Measurements from ENCODE around the gene EIF4G2.

The EIF4G2 gene

DNA sequence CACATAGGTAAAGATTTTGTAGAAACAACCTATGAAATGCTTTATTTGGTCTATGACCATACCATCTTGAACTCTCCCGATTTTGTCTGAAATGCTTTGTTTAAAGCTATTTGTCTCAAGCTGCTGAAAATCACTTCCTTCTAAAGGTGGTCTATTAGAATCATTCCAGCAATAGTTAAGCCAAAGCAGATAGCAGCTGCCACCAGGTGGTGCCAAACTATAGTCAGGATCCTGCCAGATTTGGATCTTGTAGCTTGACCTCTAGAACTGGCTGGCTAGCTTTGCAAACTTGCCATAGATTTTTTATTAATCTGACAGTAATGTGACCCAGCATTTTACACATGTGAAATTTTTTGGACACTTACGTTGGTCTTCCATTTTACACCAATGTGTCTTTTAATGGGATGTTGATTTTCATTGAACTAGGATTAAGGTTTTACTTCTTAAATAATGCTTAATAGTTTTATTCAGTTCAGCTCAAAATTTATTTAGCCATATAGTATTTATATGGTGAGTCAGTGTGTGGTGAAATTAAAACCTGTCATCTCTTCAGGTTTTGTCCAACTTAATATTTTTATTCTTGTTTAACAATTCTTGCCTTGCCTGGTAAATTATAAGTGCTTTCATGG, 38.0 kb downstream of the EIF4G2 start:
- no peak for DNase-seq

DNA sequence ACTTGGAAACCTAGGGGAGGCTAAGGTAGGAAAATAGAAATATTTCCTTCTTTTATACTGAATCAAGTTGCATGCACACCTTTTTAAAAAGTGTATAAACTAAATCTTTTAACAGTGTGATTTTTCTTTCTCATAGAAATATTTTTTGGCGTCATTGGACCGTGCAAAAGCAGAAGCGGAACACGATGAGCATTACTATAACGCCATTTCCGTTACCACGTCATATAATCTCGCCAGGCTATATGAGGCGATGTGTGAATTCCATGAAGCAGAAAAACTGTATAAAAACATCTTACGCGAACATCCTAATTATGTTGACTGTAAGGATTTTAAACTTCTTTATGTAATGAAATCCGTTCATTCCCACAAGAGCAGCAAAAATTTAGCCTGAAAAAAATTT, 44.3 kb downstream of the EIF4G2 start:
- no peak for DNase-seq

DNA sequence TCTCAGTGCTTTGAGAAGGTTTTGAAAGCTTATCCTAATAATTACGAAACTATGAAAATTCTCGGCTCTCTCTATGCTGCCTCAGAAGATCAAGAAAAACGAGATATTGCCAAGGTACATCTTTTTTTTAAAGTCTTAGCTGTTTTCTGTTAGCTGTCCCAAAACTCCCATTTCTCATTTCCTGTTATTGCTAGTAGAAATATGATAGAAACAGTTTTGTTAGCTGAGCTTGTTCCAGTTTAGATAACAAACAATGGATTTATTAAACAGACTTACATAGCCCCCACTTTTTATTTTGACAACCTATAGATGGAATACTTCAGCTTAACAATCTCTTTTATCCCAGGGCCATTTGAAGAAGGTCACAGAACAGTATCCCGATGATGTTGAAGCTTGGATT, 45.0 kb downstream of the EIF4G2 start:
- DNase-seq: no peak

DNA sequence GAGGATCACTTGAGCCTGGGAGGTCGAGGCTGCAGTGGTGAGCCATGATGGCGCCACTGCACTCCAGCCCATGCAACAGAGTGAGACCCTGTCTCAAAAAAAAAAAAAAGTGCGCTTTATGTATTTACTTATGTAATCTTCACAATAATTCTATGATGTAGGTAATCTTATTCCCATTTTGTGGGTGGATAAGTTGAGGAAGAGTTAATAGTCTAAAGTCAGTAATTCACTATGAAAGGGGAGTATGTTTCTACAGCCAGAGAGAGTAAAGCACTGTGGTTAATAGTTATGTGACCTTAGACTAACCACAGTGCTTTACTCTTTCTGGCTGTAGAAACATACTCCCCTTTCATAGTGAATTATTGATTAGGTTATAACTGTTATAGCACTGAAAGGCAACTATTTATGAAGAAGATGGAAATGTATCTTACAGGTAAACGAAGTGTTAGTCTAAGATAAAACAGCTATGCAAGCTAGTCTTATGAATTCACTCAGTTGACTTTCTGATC, 45.8 kb downstream of the EIF4G2 start:
- no peak for DNase-seq

DNA sequence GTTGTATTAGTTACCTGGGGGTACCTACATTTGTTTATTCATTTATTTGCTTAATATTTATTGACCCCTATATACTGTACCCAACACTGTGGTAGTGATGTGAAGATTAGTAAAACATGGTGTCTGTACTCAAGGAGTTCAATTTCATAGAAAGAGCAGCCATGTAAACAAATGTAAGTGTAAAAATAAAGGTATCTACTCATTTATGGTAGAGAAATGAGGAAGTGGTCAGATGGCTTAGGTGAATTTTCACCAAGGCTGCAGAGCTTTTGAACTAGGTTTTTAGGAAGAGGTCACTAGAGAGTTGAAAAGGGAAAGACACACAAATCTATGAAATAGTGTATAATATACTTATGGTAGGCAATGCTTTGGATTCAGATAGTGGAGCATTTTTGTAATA, 46.5 kb downstream of the EIF4G2 start:
- DNase-seq: no peak

DNA sequence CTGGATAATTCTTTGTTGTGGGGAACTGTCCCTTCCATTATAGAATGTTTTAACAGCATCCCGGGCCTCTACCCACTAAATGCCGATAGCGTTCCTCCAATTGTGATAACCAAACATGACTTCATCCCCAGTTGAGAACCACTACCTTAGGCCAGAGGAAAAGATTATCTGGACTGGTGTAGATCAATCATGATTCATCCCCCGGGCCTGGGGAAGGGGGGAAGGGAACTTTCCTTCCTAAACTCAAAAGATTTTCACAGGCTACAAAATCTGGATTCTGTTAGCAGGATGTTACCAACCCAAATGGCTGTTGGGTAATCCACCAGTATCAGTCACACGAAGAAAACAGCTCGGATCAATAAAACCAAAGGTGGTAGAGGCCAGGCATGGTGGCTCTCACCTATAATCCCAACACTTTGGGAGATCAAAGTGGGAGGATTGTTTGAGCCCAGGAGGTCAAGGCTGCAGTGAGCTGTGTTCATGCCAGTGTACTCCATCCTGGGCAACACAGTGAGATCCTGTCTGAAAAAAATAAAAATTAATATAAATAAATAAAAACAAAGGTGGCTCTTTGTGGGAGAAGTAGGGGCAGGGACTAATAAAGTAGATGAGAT, 47.5 kb downstream of the EIF4G2 start:
- DNase-seq: no peak

DNA sequence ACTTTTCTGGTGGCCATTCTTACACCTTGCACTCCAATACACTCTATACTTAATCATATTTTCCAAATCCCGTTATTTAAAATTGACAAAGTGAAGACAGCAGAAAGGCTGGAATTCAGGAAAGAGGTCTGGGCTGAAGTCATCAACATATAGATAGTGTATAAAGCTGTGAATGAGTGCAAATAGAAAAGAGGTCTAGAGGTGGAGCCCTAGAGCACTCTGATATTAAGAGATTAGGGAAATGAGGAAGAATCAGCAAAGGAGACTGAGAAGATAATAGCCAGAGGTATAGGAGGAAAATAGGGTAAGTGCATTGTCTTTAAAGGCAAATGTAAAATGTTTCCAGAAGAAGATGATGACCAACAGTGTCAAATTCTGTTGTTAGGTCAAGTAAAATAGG, 49.8 kb downstream of the EIF4G2 start:
- no peak for DNase-seq

DNA sequence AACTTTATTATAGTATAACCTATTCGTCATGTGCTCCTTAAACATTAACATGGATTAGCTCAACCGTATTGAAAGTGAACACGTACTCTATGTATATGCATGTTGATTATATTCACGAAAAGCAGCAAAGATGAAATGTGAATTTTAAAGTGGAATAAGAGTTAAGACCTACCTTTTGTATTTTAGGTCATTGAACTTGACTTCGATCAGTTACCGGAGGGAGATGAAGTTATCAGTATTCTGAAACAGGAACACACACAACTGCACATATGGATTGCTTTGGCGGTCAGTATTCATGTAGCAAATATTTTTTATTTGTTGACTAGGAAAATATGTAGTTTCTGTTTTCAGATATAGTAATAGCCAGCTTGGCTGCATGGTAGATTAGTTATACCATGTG, 56.2 kb downstream of the EIF4G2 start:
- no peak for DNase-seq

DNA sequence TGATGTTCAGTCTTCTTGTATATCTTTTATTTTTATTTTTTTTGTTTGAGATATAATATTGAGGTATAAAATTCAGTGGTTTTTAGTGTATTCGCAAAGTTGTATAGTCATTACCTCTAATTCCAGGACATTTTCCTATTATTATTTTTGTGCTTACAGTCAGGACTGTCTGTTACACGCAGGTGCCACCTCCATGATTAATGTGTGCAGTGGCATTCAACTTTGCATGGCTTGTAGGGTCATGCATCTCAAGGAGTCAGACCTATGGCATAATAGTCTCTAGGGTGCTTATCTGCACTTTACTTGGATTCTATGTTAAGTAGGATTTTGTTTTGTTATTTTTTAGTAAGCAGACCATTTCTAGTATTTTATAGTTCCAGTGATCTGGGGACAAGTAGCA, 56.7 kb downstream of the EIF4G2 start:
- no peak for DNase-seq

DNA sequence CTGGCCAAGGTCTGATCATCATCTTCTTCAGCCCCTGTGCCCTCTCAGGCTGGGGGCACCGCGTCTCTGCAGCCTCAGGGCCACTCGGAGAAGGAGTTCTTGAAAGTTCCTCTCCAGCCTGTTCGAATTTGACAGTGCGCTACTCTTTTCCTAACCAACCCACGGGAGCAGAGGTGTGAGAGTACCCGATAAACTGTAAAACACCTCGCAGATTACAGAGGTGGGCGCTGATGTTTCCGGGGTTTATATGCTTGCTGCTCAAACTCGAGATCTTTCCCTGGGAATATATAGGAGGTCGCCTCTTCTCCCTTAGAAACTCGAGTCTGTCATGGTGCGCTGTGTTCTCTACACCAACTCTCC, 57.2 kb downstream of the EIF4G2 start:
- no peak for DNase-seq

DNA sequence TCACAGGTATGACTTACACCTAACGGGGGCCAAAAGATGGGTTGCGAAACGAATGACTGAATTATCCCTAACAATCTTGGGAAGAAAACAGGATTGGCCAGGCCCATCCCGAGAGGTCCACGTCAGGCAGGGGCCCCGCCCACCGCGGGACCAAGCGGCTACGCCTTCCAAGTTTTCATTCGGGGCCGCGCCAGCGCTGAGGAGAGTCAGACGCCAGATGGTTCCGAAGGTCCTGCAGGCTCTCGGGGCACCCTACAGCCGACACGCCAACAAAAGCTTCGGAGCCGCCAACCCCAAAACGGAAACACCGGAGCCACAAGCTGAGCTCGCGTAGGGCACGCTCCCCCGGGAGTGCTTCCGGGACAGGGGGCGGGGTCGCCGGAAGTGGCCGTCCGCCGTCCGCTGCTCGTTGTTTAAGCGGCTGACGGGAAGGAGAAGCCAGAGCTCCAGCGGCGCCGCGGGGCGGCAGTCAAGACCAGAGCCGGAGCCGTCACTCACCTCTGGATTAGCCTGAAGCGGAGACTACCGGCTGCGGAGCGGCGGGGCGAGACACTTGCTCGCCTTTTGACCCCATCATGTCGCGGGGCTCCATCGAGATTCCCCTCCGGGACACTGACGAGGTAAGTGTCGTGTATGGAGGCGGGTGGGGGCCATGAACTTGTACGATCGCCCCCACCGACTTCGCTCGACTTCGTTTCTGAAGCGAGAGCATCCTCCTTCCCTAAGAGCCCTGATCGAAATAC, 57.7 kb downstream of the EIF4G2 start, which contains the start of gene CTR9:
CTR9 (plus strand) TSS at position 409 of the 743 bp plus-strand sequence; CDS start at position 576, 167 bp downstream.
- peak; percentile 85 for DNase-seq

DNA sequence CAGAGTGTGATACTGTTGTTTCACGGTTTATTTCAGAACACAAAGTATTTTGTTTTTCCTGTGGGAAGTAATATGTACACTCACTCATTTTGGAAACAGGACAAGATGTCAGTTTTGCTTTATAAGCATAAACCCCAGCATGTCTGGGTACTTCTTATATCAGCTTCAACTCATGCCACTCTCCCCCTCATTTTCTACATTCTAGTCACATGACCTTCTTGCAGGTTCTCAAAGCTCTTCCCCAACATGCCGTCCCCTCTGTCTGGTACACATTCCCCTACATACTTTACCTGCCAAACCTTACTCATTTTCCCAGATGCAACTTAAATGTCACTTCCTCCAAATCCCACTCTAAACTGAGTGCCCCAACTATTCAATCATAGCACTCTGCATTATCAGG, 59.2 kb downstream of the EIF4G2 start:
- DNase-seq: no peak

DNA sequence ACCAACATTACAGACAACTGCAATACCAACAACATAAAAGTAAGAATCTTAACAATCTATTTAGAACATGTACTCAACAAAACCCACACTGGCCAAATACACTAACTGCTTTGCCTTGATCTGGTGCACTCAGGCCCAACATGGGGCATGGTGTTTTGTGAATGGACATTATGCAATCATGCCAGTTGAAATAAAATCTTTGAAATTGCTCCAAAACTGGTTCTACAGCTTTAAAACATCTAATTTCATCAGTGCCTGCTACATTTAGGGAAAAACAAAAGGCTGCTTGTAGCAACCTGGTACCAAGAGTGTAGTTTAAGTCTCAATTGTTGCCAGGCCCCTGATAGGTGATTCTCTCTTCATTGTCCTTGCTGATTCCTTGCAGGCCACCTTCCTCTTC, 61.0 kb downstream of the EIF4G2 start:
- DNase-seq: no peak
